DMS 273 (cell line): ENCODE data around the gene TRIO.

ENCODE experiments used
- DNase-seq: peaks from one replicate; lab custom pipeline; 2025; ENCODE audit not compliant: unreplicated experiment; lab: John Stamatoyannopoulos, UW

Gene TRIO

GRCh38 chr5:14405706-14406553 lies 262.8 kb downstream of the TRIO start:
- no peak for DNase-seq

- no peak for DNase-seq
These were observed 263.4 kb downstream of the TRIO start for GRCh38 chr5:14406554-14406849.

- no peak for DNase-seq
These were observed 263.9 kb downstream of the TRIO start for GRCh38 chr5:14407051-14407450.

- DNase-seq, result no peak
These were observed 264.6 kb downstream of the TRIO start for GRCh38 chr5:14407746-14408175.

GRCh38 chr5:14408969-14409586 lies 265.9 kb downstream of the TRIO start:
- no peak for DNase-seq

- no peak for DNase-seq
These were observed 266.9 kb downstream of the TRIO start for GRCh38 chr5:14410068-14410393.

GRCh38 chr5:14410394-14411201 lies 267.5 kb downstream of the TRIO start:
- DNase-seq, result no peak

- DNase-seq, result no peak
These were observed 268.1 kb downstream of the TRIO start for GRCh38 chr5:14411216-14411615.

GRCh38 chr5:14413331-14413750 lies 270.2 kb downstream of the TRIO start:
- no peak for DNase-seq

- DNase-seq, result no peak
These were observed 270.9 kb downstream of the TRIO start for GRCh38 chr5:14414007-14414406.

- DNase-seq, result no peak
These were observed 271.5 kb downstream of the TRIO start for GRCh38 chr5:14414656-14415023.

- no peak for DNase-seq
These were observed 272.0 kb downstream of the TRIO start for GRCh38 chr5:14415024-14415697.

- DNase-seq, result no peak
These were observed 272.5 kb downstream of the TRIO start for GRCh38 chr5:14415698-14416074.

GRCh38 chr5:14416621-14417275 lies 273.6 kb downstream of the TRIO start:
- no peak for DNase-seq

GRCh38 chr5:14417276-14417730 lies 274.2 kb downstream of the TRIO start:
- DNase-seq, result no peak

GRCh38 chr5:14417792-14418765 lies 274.9 kb downstream of the TRIO start:
- DNase-seq, result no peak

GRCh38 chr5:14419686-14420085 lies 276.5 kb downstream of the TRIO start:
- DNase-seq, result no peak

- no peak for DNase-seq
These were observed 277.1 kb downstream of the TRIO start for GRCh38 chr5:14420101-14420811.

- no peak for DNase-seq
These were observed 278.7 kb downstream of the TRIO start for GRCh38 chr5:14421851-14422250.
